ENCODE results near the gene PRDM8. TPM values are rescaled to one million over a fixed set of nuclear protein-coding genes. Genes with fewer than 3 reads are reported as not detected.

PRDM8 gene
- total RNA-seq, 2 donors from 2014 or later, result not detected

GRCh38 chr4:80225595-80225994 is 28.3 kb downstream of the PRDM8 start:
- H3K27me3 ChIP-seq (ENCODE audit: control insufficient read depth, insufficient read depth, low read length, poor library complexity, severe bottlenecking), result peaks cover 66% of the 10 kb centered on the region
- no peaks in the 10 kb centered on the region for H3K4me1 Mint-ChIP-seq
- no peaks in the 10 kb centered on the region for H3K4me1 ChIP-seq (ENCODE audit: control insufficient read depth, insufficient read depth, low read length)
- H3K27ac Mint-ChIP-seq, result no peak overlapping the region
- no peak overlapping the region for H3K27ac ChIP-seq (ENCODE audit: low read depth, low read length)
- no peaks in the 10 kb centered on the region for H3K9me3 ChIP-seq (ENCODE audit: control insufficient read depth, low read length)
- no peak overlapping the region for H3K9ac ChIP-seq (ENCODE audit: extremely low read depth, low read length, poor library complexity, severe bottlenecking)
- no peaks in the 10 kb centered on the region for H3K36me3 Mint-ChIP-seq (ENCODE audit: low read depth)
- H3K9me3 Mint-ChIP-seq, result no peaks in the 10 kb centered on the region
- no peak overlapping the region for H3K4me3 Mint-ChIP-seq
- no peak for TF ChIP-seq CTCF (conservative IDR thresholded peaks at IDR 0.05)
- WGBS, 2 experiments (ENCODE audit: insufficient coverage in 1 of 2, insufficient read length in 1 of 2), result 85 to 88% methylated on average over 2 of the region's 2 CpGs
- DNase-seq, result no peak
- peaks cover 32% of the 10 kb centered on the region for H3K27me3 Mint-ChIP-seq (ENCODE audit: insufficient read depth)
- H3K36me3 ChIP-seq (ENCODE audit: control insufficient read depth, insufficient read depth, low read length), result no peaks in the 10 kb centered on the region
- no peak overlapping the region for H3K4me3 ChIP-seq (ENCODE audit: low read length)

GRCh38 chr4:80226094-80226493 is 28.8 kb downstream of the PRDM8 start:
- H3K36me3 ChIP-seq (ENCODE audit: control insufficient read depth, insufficient read depth, low read length), result no peaks in the 10 kb centered on the region
- H3K27ac Mint-ChIP-seq, result no peak overlapping the region
- H3K27me3 ChIP-seq (ENCODE audit: control insufficient read depth, insufficient read depth, low read length, poor library complexity, severe bottlenecking), result peaks cover 65% of the 10 kb centered on the region
- H3K4me3 ChIP-seq (ENCODE audit: low read length), result no peak overlapping the region
- H3K4me3 Mint-ChIP-seq, result no peak overlapping the region
- DNase-seq, result no peak
- no peaks in the 10 kb centered on the region for H3K36me3 Mint-ChIP-seq (ENCODE audit: low read depth)
- no peaks in the 10 kb centered on the region for H3K4me1 Mint-ChIP-seq
- no peak overlapping the region for H3K9ac ChIP-seq (ENCODE audit: extremely low read depth, low read length, poor library complexity, severe bottlenecking)
- no peaks in the 10 kb centered on the region for H3K9me3 ChIP-seq (ENCODE audit: control insufficient read depth, low read length)
- no peak overlapping the region for H3K27ac ChIP-seq (ENCODE audit: low read depth, low read length)
- no peaks in the 10 kb centered on the region for H3K4me1 ChIP-seq (ENCODE audit: control insufficient read depth, insufficient read depth, low read length)
- no peaks in the 10 kb centered on the region for H3K9me3 Mint-ChIP-seq
- WGBS, 2 experiments (ENCODE audit: insufficient coverage in 1 of 2, insufficient read length in 1 of 2), result 43 to 49% methylated on average over 2 of the region's 2 CpGs
- no peak for TF ChIP-seq CTCF (conservative IDR thresholded peaks at IDR 0.05)
- peaks cover 30% of the 10 kb centered on the region for H3K27me3 Mint-ChIP-seq (ENCODE audit: insufficient read depth)

GRCh38 chr4:80228460-80228859 is 31.2 kb downstream of the PRDM8 start:
- Mint-ChIP-seq H3K4me1 (no peaks in the 10 kb centered on the region), H3K27ac (no peak overlapping the region), H3K4me3 (no peak overlapping the region), H3K9me3 (no peaks in the 10 kb centered on the region), H3K36me3 (ENCODE audit: low read depth) (no peaks in the 10 kb centered on the region), H3K27me3 (ENCODE audit: insufficient read depth) (peaks cover 24% of the 10 kb centered on the region)
- Histone ChIP-seq H3K4me1 (ENCODE audit: control insufficient read depth, insufficient read depth, low read length) (no peaks in the 10 kb centered on the region), H3K9ac (ENCODE audit: extremely low read depth, low read length, poor library complexity, severe bottlenecking) (no peak overlapping the region), H3K36me3 (ENCODE audit: control insufficient read depth, insufficient read depth, low read length) (no peaks in the 10 kb centered on the region), H3K27ac (ENCODE audit: low read depth, low read length) (no peak overlapping the region), H3K4me3 (ENCODE audit: low read length) (no peak overlapping the region), H3K27me3 (ENCODE audit: control insufficient read depth, insufficient read depth, low read length, poor library complexity, severe bottlenecking) (peaks cover 47% of the 10 kb centered on the region), H3K9me3 (ENCODE audit: control insufficient read depth, low read length) (no peaks in the 10 kb centered on the region)
- TF ChIP-seq CTCF (conservative IDR thresholded peaks at IDR 0.05), result no peak
- no peak for DNase-seq
